HG02852 (cell line): ENCODE measurements around the gene IQCC.
A peak's percentile ranks its signal among the peaks of the same experiment; 100 is the strongest.
"Not testable (repeated sequence)": the region's sequence is repeated elsewhere in the genome, so short reads cannot be mapped to it uniquely, and the experiment has no call there.

Source experiments
- ATAC-seq: cut with Tn5 transposase; IDR thresholded peaks from one replicate; pipeline ENCODE4 v1.9.1; 2021; ENCODE audit warnings: mild to moderate bottlenecking, moderate library complexity; ENCODE audit not compliant: unreplicated experiment

IQCC gene

DNA sequence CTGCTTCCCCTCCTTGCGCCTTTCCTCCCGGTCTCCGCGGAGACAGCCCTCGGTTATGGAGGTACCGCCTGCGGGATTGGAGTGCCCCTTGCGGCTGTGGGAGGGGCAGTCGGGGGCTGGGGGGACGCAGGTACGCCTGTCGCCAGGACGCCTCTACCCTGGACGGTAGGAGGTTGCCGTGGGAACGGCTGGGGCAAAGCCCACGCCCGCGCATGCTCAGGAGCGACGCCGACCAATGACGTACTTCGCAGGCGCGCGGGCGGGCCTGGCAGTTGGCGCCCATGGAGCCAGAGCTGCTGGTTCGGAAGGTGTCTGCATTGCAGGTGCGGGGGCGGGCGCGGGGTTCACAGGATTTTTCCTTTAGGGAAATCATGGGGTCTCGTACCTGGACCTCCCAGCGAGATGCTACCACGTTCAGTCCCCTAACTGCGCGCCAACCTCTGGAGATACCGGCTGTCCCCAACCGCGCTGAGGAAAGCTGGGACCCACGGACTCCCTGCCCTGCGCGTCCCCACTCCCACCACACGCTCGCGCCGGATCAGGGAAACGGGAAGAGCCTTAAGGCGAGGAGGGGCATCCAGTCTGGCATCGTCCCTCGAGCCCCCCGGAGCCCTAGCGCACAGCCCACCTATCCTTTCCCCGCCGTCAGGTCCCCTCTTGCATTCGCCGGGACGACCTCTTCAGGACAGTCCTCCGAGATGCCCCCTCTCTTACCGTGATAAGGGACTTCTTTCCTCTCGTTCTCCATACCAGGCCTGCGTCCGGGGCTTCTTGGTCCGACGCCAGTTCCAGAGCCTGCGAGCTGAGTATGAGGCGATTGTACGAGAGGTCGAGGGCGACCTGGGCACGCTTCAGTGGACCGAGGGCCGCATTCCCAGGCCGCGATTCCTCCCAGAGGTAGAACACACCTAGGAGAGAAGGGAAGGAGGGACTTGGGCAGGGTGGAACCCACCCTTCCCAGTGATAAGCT, at the start of gene IQCC:
Gene IQCC, plus strand, starts transcription at position 271 of the 970 bp plus-strand sequence. Its CDS starts 11 bp downstream, at position 282.
- peak; percentile 45 for ATAC-seq

DNA sequence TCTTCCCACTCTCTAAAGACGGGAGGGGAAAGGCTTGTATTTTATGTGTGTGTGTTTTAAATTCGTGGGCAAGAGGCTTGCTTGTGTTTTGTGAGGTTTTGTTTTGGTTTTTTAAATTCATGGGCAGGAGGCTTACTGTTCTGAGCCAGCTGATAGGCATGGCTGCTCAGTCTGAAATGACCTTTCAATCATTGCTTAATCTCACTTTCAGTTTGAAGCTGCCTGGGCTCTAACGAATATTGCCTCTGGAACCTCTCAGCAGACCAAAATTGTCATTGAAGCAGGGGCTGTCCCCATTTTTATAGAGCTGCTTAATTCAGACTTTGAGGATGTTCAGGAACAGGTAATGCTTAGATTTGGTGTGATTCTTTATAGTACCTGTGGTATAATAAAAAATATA, 46.3 kb upstream of the IQCC start:
- ATAC-seq, result no peak

DNA sequence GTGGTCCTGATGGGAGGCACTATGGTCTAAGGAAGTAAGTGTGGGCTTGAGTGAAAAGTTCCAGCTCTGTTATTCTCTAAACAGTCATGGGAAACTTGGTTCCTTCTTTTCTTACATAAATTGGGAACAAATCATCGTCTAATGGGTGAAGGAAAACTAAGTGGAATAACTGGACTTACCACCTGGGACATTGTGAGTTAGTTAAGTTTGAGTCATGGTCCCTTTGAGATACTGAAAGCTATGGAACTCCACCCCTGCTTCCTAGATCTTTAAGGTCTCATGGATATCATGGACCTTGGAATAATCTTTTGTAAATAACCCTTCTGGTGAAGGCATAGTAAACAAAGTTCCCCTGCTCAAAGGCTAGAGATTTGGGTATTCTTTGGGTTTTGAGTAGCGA, 42.1 kb upstream of the IQCC start:
- ATAC-seq, result no peak

DNA sequence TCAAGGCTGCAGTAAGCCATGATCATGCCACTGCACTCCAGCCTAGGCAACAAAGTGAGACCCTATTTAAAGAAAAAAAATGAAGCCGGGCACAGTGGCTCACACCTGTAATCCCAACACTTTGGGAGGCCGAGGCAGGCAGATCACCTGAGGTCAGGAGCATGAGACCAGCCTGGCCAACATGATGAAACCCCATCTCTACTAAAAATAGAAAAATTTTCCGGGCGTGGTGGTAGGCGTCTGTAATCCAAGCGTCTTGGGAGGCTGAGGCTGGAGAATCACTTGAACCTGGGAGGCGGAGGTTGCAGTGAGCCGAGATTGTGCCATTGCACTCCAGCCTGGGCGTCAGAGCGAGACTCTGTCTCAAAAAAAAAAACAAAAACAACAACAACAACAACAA, 39.8 kb upstream of the IQCC start:
- ATAC-seq, result not testable (repeated sequence)

DNA sequence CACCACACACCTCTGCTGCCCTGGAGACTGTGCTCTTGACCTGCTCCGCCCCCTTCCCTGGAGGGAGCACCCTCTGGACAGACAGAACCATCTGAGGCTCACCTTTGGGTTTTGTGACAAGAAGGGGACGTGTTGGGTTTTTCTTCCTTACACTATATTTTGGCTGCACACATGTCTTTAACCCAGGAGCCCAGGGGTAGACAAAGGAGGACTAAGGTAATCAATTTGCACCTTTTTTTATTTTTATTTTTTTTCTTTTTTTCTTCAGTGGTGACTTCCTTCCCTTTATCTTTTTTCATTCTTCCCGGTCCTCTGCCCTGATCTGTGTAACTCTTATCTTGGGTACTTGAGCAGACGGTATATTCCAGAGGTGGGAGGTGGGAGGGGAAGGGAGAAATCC, 34.5 kb upstream of the IQCC start:
- no peak for ATAC-seq

DNA sequence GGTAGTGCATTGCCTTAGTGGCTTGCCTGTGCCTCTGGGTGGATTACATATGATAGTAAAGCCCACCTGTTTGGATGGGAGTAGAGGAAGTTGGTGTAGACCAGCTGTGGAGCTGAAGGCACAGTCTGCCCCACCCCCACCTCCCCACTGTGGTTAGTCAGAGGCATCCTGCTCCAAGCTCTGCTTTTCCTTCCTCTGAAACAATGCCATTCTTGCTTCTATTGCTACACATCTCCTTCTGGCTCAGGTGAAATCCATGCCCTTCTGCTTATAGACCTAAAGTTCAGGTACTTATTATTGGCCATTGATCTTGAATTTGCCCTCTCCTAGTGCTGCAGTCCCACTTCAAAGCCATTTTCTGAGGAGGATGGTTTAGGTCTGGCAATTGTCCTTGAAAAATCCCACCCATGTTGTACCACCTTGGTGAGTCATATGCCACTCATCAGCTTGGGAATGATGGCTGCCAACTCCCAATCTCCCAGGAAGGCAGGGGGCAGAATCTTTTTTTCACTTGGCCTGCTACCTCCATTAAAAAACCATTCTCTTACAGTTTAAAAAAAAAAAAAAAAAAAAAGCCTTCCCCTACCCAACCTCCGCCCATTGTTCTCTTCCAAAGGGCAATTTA, 32.7 kb upstream of the IQCC start:
- no peak for ATAC-seq

DNA sequence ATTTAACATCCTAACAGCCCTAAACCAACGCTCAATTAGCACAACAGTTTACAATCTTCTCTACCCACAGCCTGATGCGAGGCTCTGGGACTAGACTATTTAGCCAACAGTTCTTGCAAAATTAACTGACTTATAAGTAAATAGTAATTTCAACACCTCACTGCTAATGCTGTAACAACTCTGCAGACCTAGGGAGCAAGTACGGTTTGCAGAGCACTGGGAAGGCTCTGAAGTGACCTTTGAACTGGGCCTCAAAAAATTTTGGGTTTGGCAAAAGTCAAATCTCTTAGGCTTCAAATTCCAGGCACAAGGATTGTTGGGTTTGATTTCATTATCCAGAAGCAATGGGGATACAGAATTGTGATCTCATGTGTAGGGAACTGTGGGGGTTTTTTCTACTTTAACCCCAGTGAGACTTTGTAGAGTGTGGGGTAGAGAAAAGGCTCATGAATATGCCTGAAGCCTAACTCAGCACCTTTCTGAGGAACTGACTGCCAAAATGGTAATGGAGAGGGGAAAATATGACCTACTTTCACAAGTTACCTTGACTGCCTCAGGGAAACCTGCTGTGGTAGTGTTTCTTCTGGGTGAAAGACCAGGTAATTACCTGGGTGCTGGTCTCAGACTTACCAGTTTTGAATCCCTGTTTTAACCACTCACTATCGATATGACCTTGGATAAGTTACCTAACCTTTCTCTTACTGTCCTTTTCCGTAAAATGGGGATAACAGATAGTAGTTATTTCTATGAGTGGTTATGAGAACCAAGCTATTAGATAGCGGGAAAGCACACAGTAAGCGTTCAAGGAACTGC, 26.9 kb upstream of the IQCC start:
- ATAC-seq, result no peak

DNA sequence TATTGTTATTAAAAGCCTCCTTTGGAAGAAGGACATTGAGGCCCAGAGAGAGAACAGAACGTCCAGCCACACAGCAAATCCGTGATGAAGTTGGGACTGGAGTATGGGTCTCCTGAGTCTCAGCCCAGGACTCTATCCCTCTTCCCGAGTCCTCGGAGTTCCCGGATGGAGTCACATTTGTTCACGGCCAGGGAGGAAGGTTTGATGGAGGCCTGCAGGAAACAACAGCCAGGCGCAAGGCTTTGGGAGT, 26.4 kb upstream of the IQCC start:
- no peak for ATAC-seq

DNA sequence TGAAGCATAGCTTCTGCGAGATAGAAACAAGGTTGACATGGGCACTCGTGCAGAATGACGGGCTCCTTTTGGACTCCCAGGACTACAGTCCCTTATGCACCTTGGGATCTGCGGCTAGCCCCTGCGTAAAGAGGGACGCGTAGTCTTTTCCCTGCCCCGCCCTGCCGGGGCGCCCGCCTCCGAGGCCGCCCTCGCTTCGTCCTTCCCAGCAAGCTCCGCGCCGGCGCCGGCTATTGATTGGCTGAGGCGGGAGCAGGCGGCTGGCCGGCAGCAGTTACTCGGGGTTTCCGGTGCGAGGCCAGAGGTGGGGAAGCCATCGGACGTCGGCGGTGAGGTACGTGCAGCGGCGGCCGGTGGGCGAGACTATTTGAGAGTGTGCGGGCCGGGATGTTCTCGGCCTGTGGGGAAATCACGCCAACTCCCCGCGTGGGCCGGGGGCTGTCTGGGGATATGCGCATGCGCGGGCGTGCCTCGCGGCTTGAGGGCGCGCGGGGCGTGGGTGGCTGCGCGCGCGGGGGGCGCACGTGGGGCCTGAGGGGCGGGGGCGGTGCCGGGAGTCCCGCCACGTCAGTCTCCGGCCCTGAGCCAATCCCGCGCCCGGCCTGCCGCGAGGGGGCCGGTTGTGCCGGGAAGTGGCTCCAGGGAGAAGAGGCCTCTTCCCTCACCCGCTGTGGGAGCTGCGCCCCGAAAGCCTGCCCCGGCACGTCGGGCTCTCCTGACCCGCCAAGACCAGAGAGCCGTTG, 25.9 kb upstream of the IQCC start, which contains the start of gene TXLNA:
Gene TXLNA, plus strand, starts transcription at position 233 of the 743 bp plus-strand sequence. CDS start 671 bp downstream, outside the sequence.
- ATAC-seq, result peak; percentile 81

DNA sequence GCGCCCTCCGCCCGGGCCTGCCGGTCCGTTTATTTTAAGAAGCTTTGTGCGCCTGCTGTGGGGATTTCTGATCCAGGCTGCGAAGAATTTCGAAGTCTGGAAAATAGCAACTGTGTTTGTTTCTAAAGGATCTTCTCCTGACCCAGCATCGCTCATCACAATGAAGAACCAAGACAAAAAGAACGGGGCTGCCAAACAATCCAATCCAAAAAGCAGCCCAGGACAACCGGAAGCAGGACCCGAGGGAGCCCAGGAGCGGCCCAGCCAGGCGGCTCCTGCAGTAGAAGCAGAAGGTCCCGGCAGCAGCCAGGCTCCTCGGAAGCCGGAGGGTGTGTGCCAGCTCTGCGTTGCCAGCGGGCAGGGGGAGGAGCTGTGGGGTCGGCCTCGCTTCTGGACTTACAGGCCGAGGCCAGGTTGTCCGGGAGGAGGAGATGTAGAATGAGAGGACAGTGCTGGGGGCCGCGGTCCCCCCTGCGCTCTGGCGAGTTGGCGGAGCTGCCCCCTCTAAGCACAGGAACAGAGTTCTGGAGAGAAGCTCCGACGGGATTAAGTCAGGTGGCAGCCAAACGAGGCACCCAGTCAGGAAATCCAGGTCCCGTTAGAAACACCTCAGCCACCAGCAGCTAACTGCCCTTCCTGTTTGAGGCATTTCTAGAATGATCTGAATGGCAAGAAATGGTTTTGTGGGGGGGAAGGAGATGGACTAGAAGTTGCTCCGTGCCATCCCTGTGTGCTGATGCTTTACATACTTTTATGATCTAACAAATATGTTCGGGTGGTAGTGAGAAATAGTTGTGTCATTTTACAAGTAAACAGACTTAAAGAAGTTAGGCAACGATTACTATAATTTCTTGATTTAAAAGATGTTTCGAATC, 25.0 kb upstream of the IQCC start:
- no peak for ATAC-seq

DNA sequence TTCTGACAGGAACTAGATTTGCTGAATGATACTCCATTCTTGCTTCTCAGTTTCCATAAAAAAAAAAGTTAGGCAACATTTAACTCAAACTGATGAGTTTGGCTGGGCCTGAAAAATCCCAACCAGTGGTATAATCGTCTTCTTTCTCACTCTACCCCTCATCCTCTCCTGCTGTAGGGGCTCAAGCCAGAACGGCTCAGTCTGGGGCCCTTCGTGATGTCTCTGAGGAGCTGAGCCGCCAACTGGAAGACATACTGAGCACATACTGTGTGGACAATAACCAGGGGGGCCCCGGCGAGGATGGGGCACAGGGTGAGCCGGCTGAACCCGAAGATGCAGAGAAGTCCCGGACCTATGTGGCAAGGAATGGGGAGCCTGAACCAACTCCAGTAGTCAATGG, 24.4 kb upstream of the IQCC start:
- ATAC-seq, result no peak

DNA sequence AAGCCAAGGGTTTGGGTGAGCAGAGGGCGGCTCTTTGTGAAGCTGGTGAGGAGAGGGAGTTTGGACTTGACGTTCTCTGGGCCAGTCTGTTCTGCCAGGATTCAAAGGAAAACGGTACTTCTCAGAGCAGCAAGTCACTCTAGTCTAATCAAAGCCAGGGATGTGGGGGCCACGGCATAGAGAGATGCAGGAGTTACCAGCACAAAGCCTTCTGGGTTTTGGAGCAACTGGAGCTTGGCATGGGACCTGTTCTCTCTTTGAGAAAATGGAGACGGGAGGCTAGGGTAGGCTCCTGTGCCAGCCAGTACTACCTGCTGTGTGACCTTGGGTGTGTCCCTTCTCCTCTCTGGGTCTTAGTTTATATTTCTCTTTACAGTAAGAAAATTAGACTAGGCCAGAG, 23.9 kb upstream of the IQCC start:
- ATAC-seq, result no peak

DNA sequence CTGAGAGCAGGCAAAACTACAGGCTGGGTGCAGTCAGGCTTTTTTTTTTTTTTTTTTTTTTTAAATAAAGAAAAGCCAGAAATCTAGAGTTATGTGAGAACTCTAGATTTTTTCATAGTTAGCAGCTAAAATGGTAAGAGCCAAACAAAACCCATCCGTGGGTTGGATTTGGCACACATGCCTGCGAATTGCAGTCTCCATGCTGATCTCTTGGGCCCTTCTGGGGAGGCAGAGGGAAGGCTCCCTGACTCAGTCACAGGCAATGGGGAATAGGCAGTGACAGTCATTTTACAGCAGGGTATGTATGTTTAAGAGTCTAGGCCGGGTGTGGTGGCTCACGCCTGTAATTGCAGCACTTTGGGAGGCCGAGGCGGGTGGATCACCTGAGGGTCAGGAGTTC, 23.4 kb upstream of the IQCC start:
- no peak for ATAC-seq

DNA sequence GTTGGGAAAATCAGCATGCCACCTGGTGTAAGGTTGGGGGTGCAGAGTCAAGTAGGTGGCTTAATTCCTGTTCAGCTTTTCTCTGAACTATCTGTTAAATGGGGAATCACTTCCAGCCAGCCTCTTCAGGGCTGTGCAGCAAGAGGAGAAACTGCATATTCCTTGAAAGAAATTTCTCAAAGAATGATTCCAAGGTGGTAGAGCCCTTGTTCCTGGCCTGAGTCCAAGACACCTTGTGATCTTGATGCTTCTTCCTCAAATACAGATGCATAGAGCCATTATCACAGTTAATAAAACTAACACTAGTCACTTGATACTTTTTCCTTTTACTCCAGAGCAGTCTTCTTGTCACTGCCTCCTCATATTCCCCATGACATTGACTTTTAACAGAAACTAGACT, 20.8 kb upstream of the IQCC start:
- no peak for ATAC-seq

DNA sequence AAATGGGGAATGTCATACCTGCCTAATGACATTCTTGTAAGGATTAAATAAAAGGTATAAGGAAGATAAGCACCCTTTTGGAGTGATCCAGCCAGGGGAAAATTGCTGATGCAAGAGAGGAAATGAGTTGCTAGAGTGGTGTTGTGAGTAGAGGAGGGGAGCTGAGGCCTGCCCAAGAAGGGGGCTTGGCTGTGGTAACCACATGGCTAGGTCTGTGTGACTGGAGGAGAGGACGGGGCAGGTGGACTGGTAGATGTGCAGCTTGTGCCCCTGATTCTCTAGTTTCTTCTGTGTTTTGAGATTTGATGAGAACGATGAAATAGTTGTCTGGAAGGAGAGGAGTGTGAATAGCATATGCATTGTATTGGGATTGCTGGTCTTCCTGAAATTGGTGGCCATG, 19.4 kb upstream of the IQCC start:
- ATAC-seq, result no peak

DNA sequence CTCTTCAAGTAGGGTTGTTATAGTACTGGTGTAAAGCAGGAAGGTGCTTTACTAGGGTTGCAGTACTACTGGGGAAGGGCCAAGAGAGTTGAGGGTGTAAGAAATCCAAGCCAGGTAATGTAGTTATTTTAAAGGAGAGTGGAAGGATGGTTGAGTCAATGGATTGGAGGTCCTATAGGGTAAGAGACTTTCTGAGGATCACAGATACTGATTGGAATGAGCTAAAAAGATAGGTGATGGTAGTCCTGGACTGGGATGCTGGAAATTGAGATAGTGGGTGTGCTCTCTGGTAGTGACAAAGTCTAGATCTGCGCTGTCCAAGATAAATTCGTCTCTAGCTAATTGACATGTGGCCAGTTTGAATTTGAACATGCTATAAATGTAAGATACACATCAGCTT, 19.0 kb upstream of the IQCC start:
- no peak for ATAC-seq

DNA sequence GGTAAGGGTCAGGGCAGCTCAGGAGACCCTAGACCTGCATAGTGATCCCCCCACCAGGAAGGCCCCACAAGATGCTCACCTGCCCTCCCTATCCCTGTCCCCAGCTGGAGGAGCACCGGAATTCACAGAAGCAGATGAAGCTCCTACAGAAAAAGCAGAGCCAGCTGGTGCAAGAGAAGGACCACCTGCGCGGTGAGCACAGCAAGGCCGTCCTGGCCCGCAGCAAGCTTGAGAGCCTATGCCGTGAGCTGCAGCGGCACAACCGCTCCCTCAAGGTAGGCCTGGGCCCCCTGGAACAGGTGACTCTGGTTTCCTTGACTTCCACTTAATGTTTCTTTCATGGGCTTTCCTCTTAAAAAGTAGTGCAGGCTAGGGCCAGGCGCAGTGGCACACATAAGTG, 17.6 kb upstream of the IQCC start:
- ATAC-seq, result no peak

DNA sequence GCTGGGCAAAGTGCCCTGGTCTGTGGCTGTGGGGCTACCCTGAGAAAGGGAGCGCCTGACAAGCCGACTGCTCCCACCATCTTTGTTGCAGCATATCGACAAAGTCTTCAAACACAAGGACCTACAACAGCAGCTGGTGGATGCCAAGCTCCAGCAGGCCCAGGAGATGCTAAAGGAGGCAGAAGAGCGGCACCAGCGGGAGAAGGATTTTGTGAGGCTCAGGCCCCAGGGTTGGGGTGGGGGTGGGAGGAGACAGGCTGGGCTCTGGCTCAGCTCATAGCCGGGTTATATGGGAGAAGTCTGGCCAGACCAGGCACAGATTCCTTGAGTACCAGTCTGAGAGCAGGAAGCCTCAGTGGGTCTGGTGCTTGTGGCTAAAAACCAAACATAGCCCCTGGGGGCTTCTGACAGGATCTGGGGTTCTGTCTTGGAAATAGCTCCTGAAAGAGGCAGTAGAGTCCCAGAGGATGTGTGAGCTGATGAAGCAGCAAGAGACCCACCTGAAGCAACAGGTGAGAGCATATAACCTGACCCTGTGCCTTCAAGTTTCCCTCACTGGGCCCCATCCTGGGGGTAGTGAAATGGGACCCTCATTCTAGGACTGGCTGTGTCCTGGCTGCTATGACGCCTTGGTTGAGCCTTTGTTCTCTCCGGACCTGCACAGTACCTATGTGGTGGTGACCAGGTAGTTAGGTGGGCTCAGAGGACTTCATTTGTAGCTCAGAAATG, 13.1 kb upstream of the IQCC start:
- ATAC-seq, result no peak

DNA sequence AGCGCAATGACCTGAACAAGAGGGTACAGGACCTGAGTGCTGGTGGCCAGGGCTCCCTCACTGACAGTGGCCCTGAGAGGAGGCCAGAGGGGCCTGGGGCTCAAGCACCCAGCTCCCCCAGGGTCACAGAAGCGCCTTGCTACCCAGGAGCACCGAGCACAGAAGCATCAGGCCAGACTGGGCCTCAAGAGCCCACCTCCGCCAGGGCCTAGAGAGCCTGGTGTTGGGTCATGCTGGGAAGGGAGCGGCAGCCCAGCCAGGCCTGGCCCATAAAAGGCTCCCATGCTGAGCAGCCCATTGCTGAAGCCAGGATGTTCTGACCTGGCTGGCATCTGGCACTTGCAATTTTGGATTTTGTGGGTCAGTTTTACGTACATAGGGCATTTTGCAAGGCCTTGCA, 10.5 kb upstream of the IQCC start:
- no peak for ATAC-seq
